ENCODE results near the gene TECR. TPM values are rescaled to one million over a fixed set of nuclear protein-coding genes. Genes with fewer than 3 reads are reported as not detected.
A peak's percentile ranks its signal among the peaks of the same experiment; 100 is the strongest.

Gene TECR
- total RNA-seq, 2 experiments from 2014 or later, result 217 to 232 TPM

DNA sequence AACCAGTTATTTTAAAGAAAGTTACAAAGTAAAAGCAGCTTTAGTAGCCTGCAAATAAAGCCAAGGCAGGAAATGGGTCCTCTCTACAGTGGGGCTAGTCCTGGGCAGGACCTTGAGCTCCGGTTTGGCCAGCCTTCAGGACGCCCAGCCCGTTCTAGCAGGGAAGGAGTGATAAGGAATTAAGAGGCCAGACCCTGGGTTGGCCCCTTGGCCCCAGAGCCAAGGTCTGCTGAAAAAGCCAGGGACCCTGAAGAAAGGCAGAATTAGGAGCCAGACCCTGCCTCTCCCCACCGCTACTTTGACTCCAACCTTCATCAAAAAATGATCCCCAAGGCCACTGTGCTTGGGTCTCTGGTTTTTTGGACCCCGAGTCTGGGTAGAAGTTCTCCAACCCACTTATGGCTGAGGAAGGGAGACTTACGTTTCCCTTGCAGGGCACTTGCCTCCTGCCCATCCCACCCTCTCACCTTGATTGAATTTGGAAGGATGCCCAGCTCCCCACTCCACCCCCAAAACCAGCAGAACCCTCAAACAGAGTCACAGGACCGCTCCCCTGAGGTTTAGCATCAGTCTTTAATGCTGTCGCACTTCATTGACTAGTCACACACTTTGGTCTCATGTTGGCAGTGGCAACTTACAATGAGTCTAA lies 15.1 kb upstream of the TECR start:
- H3K27me3 Mint-ChIP-seq, result no peaks in the 10 kb centered on the region
- Histone ChIP-seq H3K4me1 (ENCODE audit: insufficient read depth, low read length) (peaks cover 44% of the 10 kb centered on the region), H3K9me3 (ENCODE audit: control insufficient read depth in 1 of 2, insufficient read depth in 1 of 2, low read length in 2 of 2) (no peaks in the 10 kb centered on the region), H3K27ac (ENCODE audit: low read depth in 1 of 2, low read length in 2 of 2) (no peak overlapping the region), H3K27me3 (ENCODE audit: control insufficient read depth in 1 of 2, insufficient read depth in 2 of 2, low read length in 2 of 2) (no peaks in the 10 kb centered on the region), H3K36me3 (ENCODE audit: insufficient read depth, low read length) (peaks cover 31% of the 10 kb centered on the region), H3K4me3 (ENCODE audit: low read length) (no peak overlapping the region)
- peak in 1 of 14 experiments; percentile 50 for DNase-seq
- ChIA-PET CTCF (interaction anchor here (0.7 to 1.5 kb wide), 2 partner anchors 22 to 37 kb away, joined by 3 to 5 read pairs; no protein-coding TSS in a partner anchor), POLR2A (interaction anchor here (1.1 to 1.2 kb wide), 3 partner anchors 8 to 10 kb away, joined by 4 to 12 read pairs (median 4); no protein-coding TSS in a partner anchor)
- TF ChIP-seq CTCF (IDR thresholded peaks at IDR 0.05), result no peak
- no peak for ATAC-seq (ENCODE audit: poor library complexity)
- peaks cover 60% of the 10 kb centered on the region for H3K36me3 Mint-ChIP-seq (ENCODE audit: low read depth)
- peak overlapping the region; percentile 92 for H3K4me3 Mint-ChIP-seq
- H3K27ac Mint-ChIP-seq, result peak overlapping the region; percentile 92
- peaks cover 75% of the 10 kb centered on the region for H3K4me1 Mint-ChIP-seq (ENCODE audit: low read depth)
- no peaks in the 10 kb centered on the region for H3K9me3 Mint-ChIP-seq
- intact Hi-C loops (cut with DNase I, micrococcal nuclease), result no loop called here

DNA sequence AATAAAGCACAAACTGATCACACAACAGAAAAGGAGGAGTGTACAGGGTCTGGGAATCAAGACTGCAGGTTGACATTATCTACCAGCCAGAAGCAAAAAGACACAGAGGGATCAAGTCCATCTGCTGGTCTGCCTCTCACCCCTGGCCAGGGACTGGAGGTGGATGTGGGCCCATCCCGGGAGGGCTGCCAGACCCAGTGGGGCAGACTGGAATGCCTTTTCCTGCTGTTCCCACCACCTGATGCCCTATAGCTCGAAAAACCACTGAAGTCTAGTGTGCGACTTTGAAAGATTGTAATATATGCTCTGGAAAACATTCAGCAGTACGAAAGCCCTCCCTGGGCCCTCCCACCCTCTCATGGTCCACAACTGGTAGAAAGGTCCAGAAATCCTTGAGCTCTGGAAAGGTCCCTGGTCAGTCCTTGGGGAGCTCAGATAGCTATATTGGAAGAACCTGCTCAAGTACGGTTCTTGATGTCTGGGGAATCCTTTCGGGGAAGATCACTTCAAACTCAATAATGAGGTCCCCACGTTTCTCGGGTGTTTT lies 13.8 kb upstream of the TECR start:
- no peak for TF ChIP-seq CTCF (IDR thresholded peaks at IDR 0.05)
- no peaks in the 10 kb centered on the region for H3K9me3 Mint-ChIP-seq
- DNase-seq (no peak), ATAC-seq (ENCODE audit: poor library complexity) (no peak)
- peaks cover 78% of the 10 kb centered on the region for H3K4me1 Mint-ChIP-seq (ENCODE audit: low read depth)
- H3K4me1 ChIP-seq (ENCODE audit: insufficient read depth, low read length), result peaks cover 55% of the 10 kb centered on the region
- H3K4me3 Mint-ChIP-seq, result peak overlapping the region; percentile 92
- no peaks in the 10 kb centered on the region for H3K9me3 ChIP-seq (ENCODE audit: control insufficient read depth in 1 of 2, insufficient read depth in 1 of 2, low read length in 2 of 2)
- intact Hi-C loops (cut with DNase I, micrococcal nuclease), result loop anchor here in 1 of 2 experiments (1.0 kb wide), 1 partner anchor 7 kb away; no protein-coding TSS in a partner anchor
- CTCF ChIA-PET, result interaction anchor here (0.5 to 3.5 kb wide), 2 partner anchors 9 to 29 kb away, joined by 3 to 29 read pairs; no protein-coding TSS in a partner anchor
- H3K4me3 ChIP-seq (ENCODE audit: low read length), result peak overlapping the region; percentile 93
- POLR2A ChIA-PET, result interaction anchor here (9.8 kb wide), 1 partner anchor 7 kb away, joined by 430 read pairs; no protein-coding TSS in a partner anchor
- no peaks in the 10 kb centered on the region for H3K27me3 ChIP-seq (ENCODE audit: control insufficient read depth in 1 of 2, insufficient read depth in 2 of 2, low read length in 2 of 2)
- H3K27ac ChIP-seq (ENCODE audit: low read depth in 1 of 2, low read length in 2 of 2), result no peak overlapping the region
- peaks cover 60% of the 10 kb centered on the region for H3K36me3 Mint-ChIP-seq (ENCODE audit: low read depth)
- H3K27me3 Mint-ChIP-seq, result no peaks in the 10 kb centered on the region
- H3K36me3 ChIP-seq (ENCODE audit: insufficient read depth, low read length), result peaks cover 31% of the 10 kb centered on the region
- peak overlapping the region; percentile 92 for H3K27ac Mint-ChIP-seq

DNA sequence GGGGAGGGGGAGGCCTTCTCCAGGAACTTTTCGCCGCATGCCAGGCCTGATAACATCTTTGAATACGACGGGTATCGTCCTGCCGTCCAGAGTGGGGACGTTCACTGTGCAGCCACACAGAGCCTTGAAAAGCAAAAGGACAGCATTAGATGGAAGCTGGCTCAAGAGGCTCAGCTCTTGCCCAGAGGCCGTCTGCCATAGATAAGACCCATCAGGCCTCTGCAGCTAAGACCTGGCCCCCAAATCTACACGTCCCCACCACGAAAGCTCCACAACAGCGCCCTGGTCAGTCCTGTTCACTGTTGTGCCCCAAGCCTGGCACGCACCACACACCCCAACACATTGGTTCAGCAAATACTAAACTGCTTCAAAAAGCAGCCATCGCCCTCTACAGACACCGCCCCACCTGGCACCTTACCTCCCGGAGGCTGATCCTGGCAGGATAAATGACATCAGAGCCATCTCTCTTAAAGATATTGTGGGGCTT lies 13.3 kb upstream of the TECR start:
- Histone ChIP-seq H3K36me3 (ENCODE audit: insufficient read depth, low read length) (peaks cover 31% of the 10 kb centered on the region), H3K9me3 (ENCODE audit: control insufficient read depth in 1 of 2, insufficient read depth in 1 of 2, low read length in 2 of 2) (no peaks in the 10 kb centered on the region), H3K27me3 (ENCODE audit: control insufficient read depth in 1 of 2, insufficient read depth in 2 of 2, low read length in 2 of 2) (no peaks in the 10 kb centered on the region), H3K4me3 (ENCODE audit: low read length) (peak overlapping the region; percentile 93), H3K27ac (ENCODE audit: low read depth in 1 of 2, low read length in 2 of 2) (peak overlapping the region in 1 of 2 donors; percentile 32), H3K4me1 (ENCODE audit: insufficient read depth, low read length) (peaks cover 60% of the 10 kb centered on the region)
- Mint-ChIP-seq H3K9me3 (no peaks in the 10 kb centered on the region), H3K27ac (peak overlapping the region; percentile 92), H3K27me3 (no peaks in the 10 kb centered on the region), H3K4me3 (peak overlapping the region; percentile 92), H3K36me3 (ENCODE audit: low read depth) (peaks cover 60% of the 10 kb centered on the region), H3K4me1 (ENCODE audit: low read depth) (peaks cover 73% of the 10 kb centered on the region)
- POLR2A ChIA-PET, result interaction anchor here (1.7 to 9.8 kb wide), 3 partner anchors 8 to 56 kb away, joined by 9 to 430 read pairs (median 70); partner anchors contain the start of genes GIPC1 and NDUFB7
- CTCF ChIA-PET, result interaction anchor here (0.5 to 3.5 kb wide), 5 partner anchors 10 to 41 kb away, joined by 3 to 29 read pairs (median 4); partner anchors contain the start of gene PTGER1
- intact Hi-C loops (cut with DNase I, micrococcal nuclease), result loop anchor here in 1 of 2 experiments (1.0 kb wide), 1 partner anchor 8 kb away; no protein-coding TSS in a partner anchor
- no peak for ATAC-seq (ENCODE audit: poor library complexity)
- TF ChIP-seq CTCF (IDR thresholded peaks at IDR 0.05), result peak; percentile 16
- peak in 2 of 14 experiments; percentile 23 to 31 for DNase-seq

Measured in CD4-positive, alpha-beta T cell (primary cell).